Endothelial cell of umbilical vein (primary cell): ENCODE data around the gene PTGDR2. TPM values are rescaled to one million over a fixed set of nuclear protein-coding genes. Genes with fewer than 3 reads are reported as not detected.

Source experiments
- BruUV-seq: library from RNA; stranded (reverse); fragments of 400-500 nt; replicated peaks from 2 replicates; lab custom pipeline; 2021; lab: Mats Ljungman, UMichigan
- CTCF ChIA-PET: fragments of 300-600, 350-600 bp; sonication (Branson Sonifier 250); formaldehyde crosslinking; loops from one replicate; lab custom pipeline; 2021; ENCODE audit warnings: antibody characterized with exemption, inconsistent platforms; lab: Charles Lee
- POLR2A ChIA-PET: fragments of 300-600, 350-600 bp; sonication (Branson Sonifier 250); formaldehyde crosslinking; loops from one replicate; lab custom pipeline; 2021; ENCODE audit warnings: antibody characterized with exemption, inconsistent platforms; lab: Charles Lee
- DNase-seq: peaks from one replicate; pipeline ENCODE4 v3.0.0-alpha.2; 2011; ENCODE audit warnings: low read depth, low spot score
- FAIRE-seq: peaks from 2 replicates; lab custom pipeline; 2011; peaks lifted over from hg19 to GRCh38; lab: Jason Lieb, UNC
- H2AFZ ChIP-seq: 2 replicates; pipeline ENCODE4 v1.6.0; 2012; ENCODE audit warnings: low read depth, low read length, control low read depth, inconsistent platforms
- H3K27ac ChIP-seq: 2 replicates; pipeline ENCODE4 v1.5.1; 2011; ENCODE audit warnings: low read depth, mild to moderate bottlenecking, control low read depth, low read length, moderate library complexity; ENCODE audit not compliant: insufficient read depth
- H3K27me3 ChIP-seq, 2 experiments: 2 replicates each; pipeline versions ENCODE4 v1.6.0 to v1.6.1; 2011; ENCODE audit warnings: low read length in 2 of 2, mixed read lengths in 1 of 2; ENCODE audit not compliant: control insufficient read depth in 2 of 2, insufficient read depth in 2 of 2
- H3K36me3 ChIP-seq, 2 experiments: 2 replicates in 1 of 2; 3 replicates in 1 of 2; pipeline ENCODE4 v1.5.1; 2011; ENCODE audit warnings: low read length in 2 of 2, mild to moderate bottlenecking in 1 of 2, moderate library complexity in 1 of 2; ENCODE audit not compliant: control insufficient read depth in 2 of 2, insufficient read depth in 2 of 2; ENCODE audit errors: extremely low read depth in 1 of 2
- H3K4me1 ChIP-seq: 3 replicates; pipeline ENCODE4 v1.5.1; 2011; ENCODE audit warnings: mild to moderate bottlenecking, low read length; ENCODE audit not compliant: control insufficient read depth, insufficient read depth; ENCODE audit errors: extremely low read depth
- H3K4me2 ChIP-seq: 2 replicates; pipeline ENCODE4 v1.6.1; 2011; ENCODE audit warnings: low read length, control low read depth, mixed read lengths; ENCODE audit not compliant: insufficient read depth
- H3K4me3 ChIP-seq, 3 experiments: fragments of 200-600 bp in 1 of 3; sonication (generic), shearing (Covaris generic) in 1 of 3; replicated peaks in 1 of 3; 2 replicates each; pipeline ENCODE4 v1.5.1; 2011 to 2016; ENCODE audit warnings: control low read depth in 3 of 3, low read length in 3 of 3, mild to moderate bottlenecking in 2 of 3, inconsistent platforms in 1 of 3, low read depth in 1 of 3, moderate library complexity in 1 of 3; ENCODE audit not compliant: insufficient read depth in 1 of 3
- H3K79me2 ChIP-seq: 2 replicates; pipeline ENCODE4 v1.6.0; 2012; ENCODE audit warnings: low read length, inconsistent platforms; ENCODE audit not compliant: control insufficient read depth, insufficient read depth
- H3K9ac ChIP-seq: replicated peaks from 2 replicates; pipeline ENCODE3; 2011; ENCODE audit warnings: low read length, control low read depth; ENCODE audit not compliant: insufficient read depth; ENCODE audit errors: extremely low read depth
- H3K9me1 ChIP-seq: replicated peaks from 3 replicates; pipeline ENCODE4 v1.6.0; 2011; ENCODE audit warnings: mild to moderate bottlenecking, low read length; ENCODE audit not compliant: control insufficient read depth, insufficient read depth; ENCODE audit errors: extremely low read depth
- H3K9me3 ChIP-seq: replicated peaks from 2 replicates; pipeline ENCODE4 v1.5.1; 2012; ENCODE audit warnings: low read length, inconsistent platforms; ENCODE audit not compliant: control insufficient read depth, insufficient read depth
- H4K20me1 ChIP-seq: replicated peaks from 2 replicates; pipeline ENCODE3; 2011; ENCODE audit warnings: mild to moderate bottlenecking, low read length; ENCODE audit not compliant: control insufficient read depth, insufficient read depth; ENCODE audit errors: extremely low read depth
- EZH2 ChIP-seq: IDR thresholded peaks from 2 replicates; pipeline ENCODE4 v1.6.1; 2012; ENCODE audit warnings: borderline replicate concordance, low read depth, mild to moderate bottlenecking, moderate library complexity, low read length, inconsistent platforms; ENCODE audit not compliant: severe bottlenecking
- FOS ChIP-seq: IDR thresholded peaks from 2 replicates; pipeline ENCODE4 v1.6.1; 2011; ENCODE audit warnings: mild to moderate bottlenecking, low read length, moderate library complexity, borderline replicate concordance; ENCODE audit not compliant: insufficient read depth
- GATA2 ChIP-seq: IDR thresholded peaks from 2 replicates; pipeline ENCODE4 v1.7.0; 2011; ENCODE audit warnings: low read depth, mild to moderate bottlenecking, moderate library complexity, mixed read lengths, low read length; ENCODE audit not compliant: insufficient read length, insufficient read depth
- JUN ChIP-seq: IDR thresholded peaks from 2 replicates; pipeline ENCODE4 v1.6.1; 2011; ENCODE audit warnings: borderline replicate concordance, low read depth; ENCODE audit not compliant: insufficient read length, insufficient read depth
- MYC ChIP-seq: IDR thresholded peaks from one replicate; pipeline ENCODE4 v1.6.1; 2011; ENCODE audit warnings: mild to moderate bottlenecking, low read depth, low read length
- POLR2A ChIP-seq: IDR thresholded peaks from 2 replicates; pipeline ENCODE4 v1.6.1; 2012; ENCODE audit warnings: low read depth, mild to moderate bottlenecking, control low read depth, low read length
- POLR2AphosphoS5 ChIP-seq: IDR thresholded peaks from 2 replicates; pipeline ENCODE4 v1.6.1; 2012; ENCODE audit warnings: low read depth, mild to moderate bottlenecking, control low read depth, low read length, moderate library complexity; ENCODE audit not compliant: insufficient read depth
- dilution Hi-C: fragments of 300-500 bp; cut with MboI; formaldehyde crosslinking; loops from one replicate; pipeline ENCODE4 v1.15.0; 2019; ENCODE audit warnings: low sequenced_read_pairs; ENCODE audit not compliant: extremely low pct_ligation_motif_present
- intact Hi-C: fragments of 100-400 bp; cut with micrococcal nuclease; formaldehyde crosslinking; loops from one replicate; pipeline ENCODE4 v1.10.0; 2022
- polyA plus RNA-seq, 4 experiments: library from polyadenylated mRNA; depleted of rRNA in 3 of 4; stranded (reverse) in 3 of 4; unstranded in 1 of 4; fragments of >200 nt; gene quantifications; 2 replicates each; pipeline versions ENCODE4 v1.2.1 to v1.2.3, GENCODE V29; 2011 to 2012; ENCODE audit warnings: missing spikeins in 1 of 4
- total RNA-seq: library from RNA; stranded (reverse); gene quantifications from 2 replicates; pipeline ENCODE4 v1.2.3, GENCODE V29; 2021
- TF ChIP-seq, protein P1 (sequence below): IDR thresholded peaks from 2 replicates; pipeline ENCODE4 v1.6.1; 2011; ENCODE audit not compliant: insufficient read depth, insufficient read length
- TF ChIP-seq, protein P2 (sequence below), 2 donors: IDR thresholded peaks; 1 replicate in 1 of 2; 2 replicates in 1 of 2; pipeline ENCODE4 v1.5.1; 2011; ENCODE audit warnings: low read length in 2 of 2, mild to moderate bottlenecking in 2 of 2, moderate library complexity in 2 of 2, control low read depth in 1 of 2, inconsistent platforms in 1 of 2, low read depth in 1 of 2; ENCODE audit not compliant: insufficient read depth in 1 of 2; ENCODE audit errors: extremely low read depth in 1 of 2

The PTGDR2 gene
- total and polyA plus RNA-seq, 2 donors (not counting 3 experiments of a cell fraction or from before 2014, with no cell fraction given), result 0.15 TPM; not detected in 1

DNA sequence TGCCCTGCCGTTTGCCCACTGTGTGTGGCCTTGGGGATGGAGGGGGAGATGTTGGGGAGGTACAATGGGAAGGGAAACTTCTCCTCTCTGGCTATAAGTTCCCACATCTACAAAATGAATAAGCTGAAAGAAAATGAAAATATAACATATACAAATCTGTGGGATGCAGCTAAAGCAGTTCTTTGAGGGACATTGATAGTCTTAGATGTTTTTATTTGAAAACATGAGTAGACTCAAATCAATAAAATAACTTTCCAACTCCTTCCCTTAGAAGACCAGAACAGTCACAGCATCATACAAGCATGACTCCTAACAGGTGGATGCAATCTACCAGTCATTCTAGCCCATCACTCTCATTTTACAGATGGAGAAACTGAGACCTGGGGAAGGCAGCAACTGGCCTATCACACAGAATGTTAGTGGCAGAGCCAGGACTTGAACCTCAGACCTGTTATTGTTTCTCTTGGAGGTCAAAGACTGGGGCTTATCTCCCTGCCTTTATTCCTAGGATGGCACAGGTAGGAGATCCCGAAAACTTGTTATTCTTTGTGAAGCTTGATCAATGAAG lies 39.1 kb downstream of the PTGDR2 start:
- Histone ChIP-seq H3K27me3 (no peaks in the 10 kb centered on the region), H3K9ac (no peak overlapping the region), H3K79me2 (no peaks in the 10 kb centered on the region), H2AFZ (no peak overlapping the region), H3K4me3 (no peak overlapping the region), H3K4me2 (no peak overlapping the region), H3K27ac (no peak overlapping the region), H4K20me1 (no peaks in the 10 kb centered on the region), H3K36me3 (no peaks in the 10 kb centered on the region), H3K4me1 (no peaks in the 10 kb centered on the region), H3K9me1 (no peaks in the 10 kb centered on the region), H3K9me3 (no peaks in the 10 kb centered on the region)
- BruUV-seq, result no TSS peak
- intact Hi-C loops (no loop called here), dilution Hi-C loops (no loop called here)
- no peak for TF ChIP-seq POLR2A
- TF ChIP-seq POLR2AphosphoS5, result no peak
- TF ChIP-seq GATA2, result no peak
- TF ChIP-seq, protein P1, sequence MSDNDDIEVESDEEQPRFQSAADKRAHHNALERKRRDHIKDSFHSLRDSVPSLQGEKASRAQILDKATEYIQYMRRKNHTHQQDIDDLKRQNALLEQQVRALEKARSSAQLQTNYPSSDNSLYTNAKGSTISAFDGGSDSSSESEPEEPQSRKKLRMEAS, result no peak
- no peak for TF ChIP-seq JUN
- TF ChIP-seq, protein P2, sequence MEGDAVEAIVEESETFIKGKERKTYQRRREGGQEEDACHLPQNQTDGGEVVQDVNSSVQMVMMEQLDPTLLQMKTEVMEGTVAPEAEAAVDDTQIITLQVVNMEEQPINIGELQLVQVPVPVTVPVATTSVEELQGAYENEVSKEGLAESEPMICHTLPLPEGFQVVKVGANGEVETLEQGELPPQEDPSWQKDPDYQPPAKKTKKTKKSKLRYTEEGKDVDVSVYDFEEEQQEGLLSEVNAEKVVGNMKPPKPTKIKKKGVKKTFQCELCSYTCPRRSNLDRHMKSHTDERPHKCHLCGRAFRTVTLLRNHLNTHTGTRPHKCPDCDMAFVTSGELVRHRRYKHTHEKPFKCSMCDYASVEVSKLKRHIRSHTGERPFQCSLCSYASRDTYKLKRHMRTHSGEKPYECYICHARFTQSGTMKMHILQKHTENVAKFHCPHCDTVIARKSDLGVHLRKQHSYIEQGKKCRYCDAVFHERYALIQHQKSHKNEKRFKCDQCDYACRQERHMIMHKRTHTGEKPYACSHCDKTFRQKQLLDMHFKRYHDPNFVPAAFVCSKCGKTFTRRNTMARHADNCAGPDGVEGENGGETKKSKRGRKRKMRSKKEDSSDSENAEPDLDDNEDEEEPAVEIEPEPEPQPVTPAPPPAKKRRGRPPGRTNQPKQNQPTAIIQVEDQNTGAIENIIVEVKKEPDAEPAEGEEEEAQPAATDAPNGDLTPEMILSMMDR (IDR thresholded peaks at IDR 0.05; ENCODE audit: extremely low read depth in 1 of 2, insufficient read depth in 1 of 2, low read depth in 1 of 2, low read length in 2 of 2), result no peak
- no peak for TF ChIP-seq EZH2
- no peak for TF ChIP-seq FOS
- TF ChIP-seq MYC, result no peak
- POLR2A ChIA-PET, result no interaction called here
- CTCF ChIA-PET, result no interaction called here
- FAIRE-seq (no peak), DNase-seq (no peak)
